ENCODE results near the gene FIBCD1.

FIBCD1 gene

DNA sequence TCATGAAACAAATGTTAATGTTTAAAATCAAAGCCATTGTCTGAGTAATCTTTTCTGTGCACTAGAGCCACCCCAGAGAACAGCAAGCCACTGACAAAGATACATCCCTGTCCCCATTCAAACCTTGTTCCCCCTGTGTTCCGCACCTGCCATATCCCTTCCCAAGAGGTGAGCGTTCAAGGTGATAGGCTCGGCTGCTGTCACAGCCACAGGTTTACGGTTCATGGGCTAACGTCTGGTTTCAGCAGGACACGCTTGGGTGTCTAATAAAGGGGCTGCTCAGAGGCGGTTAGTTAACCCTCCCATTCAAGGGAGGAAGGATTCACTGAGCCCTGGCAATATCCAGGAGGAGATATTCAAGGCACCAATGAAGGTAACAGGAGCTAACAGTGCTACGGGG is 45.5 kb upstream of the FIBCD1 start:
- no peak overlapping the region for H3K27ac ChIP-seq
- TF ChIP-seq, protein P1, sequence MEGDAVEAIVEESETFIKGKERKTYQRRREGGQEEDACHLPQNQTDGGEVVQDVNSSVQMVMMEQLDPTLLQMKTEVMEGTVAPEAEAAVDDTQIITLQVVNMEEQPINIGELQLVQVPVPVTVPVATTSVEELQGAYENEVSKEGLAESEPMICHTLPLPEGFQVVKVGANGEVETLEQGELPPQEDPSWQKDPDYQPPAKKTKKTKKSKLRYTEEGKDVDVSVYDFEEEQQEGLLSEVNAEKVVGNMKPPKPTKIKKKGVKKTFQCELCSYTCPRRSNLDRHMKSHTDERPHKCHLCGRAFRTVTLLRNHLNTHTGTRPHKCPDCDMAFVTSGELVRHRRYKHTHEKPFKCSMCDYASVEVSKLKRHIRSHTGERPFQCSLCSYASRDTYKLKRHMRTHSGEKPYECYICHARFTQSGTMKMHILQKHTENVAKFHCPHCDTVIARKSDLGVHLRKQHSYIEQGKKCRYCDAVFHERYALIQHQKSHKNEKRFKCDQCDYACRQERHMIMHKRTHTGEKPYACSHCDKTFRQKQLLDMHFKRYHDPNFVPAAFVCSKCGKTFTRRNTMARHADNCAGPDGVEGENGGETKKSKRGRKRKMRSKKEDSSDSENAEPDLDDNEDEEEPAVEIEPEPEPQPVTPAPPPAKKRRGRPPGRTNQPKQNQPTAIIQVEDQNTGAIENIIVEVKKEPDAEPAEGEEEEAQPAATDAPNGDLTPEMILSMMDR (conservative IDR thresholded peaks at IDR 0.05), result no peak
- TF ChIP-seq ZFX (IDR thresholded peaks at IDR 0.05), result no peak

DNA sequence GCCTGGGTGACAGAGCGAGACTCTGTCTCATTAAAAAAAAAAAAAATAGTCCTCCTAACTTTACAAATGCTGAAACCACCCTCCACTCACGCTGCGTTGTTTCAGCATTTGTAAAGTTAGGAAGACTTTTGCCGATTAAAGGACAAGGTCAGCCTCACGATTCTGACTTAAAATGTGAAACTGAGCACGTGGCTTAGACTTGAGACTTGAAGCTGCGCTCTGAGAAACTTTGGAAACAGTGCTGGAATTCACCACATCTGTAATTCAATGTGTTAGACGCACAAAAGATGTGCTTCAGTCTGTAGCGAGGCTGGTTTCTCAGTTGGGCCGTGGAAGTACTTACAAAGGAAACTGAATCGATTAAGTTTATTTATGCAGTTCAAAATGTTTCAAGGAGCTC is 44.9 kb upstream of the FIBCD1 start:
- TF ChIP-seq, protein P1 (conservative IDR thresholded peaks at IDR 0.05), result no peak
- TF ChIP-seq ZFX (IDR thresholded peaks at IDR 0.05), result no peak
- H3K27ac ChIP-seq, result no peak overlapping the region

DNA sequence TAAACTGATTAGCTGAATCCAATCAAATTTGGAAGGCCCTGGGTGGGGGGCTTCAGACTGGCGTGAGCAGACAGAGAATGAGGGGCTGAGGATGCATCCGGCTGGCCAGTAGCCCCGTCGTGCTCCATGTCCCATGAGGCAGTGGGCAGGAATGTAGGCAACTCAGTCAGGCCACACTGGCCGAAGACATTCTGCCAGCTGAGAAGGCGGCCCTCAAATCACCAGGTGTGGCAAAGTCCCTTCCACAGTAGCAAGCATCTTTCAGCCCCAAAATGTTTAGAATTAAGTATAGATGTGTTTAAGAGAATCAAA is 44.3 kb upstream of the FIBCD1 start:
- no peak for TF ChIP-seq ZFX (IDR thresholded peaks at IDR 0.05)
- TF ChIP-seq, protein P1 (conservative IDR thresholded peaks at IDR 0.05), result no peak
- no peak overlapping the region for H3K27ac ChIP-seq

DNA sequence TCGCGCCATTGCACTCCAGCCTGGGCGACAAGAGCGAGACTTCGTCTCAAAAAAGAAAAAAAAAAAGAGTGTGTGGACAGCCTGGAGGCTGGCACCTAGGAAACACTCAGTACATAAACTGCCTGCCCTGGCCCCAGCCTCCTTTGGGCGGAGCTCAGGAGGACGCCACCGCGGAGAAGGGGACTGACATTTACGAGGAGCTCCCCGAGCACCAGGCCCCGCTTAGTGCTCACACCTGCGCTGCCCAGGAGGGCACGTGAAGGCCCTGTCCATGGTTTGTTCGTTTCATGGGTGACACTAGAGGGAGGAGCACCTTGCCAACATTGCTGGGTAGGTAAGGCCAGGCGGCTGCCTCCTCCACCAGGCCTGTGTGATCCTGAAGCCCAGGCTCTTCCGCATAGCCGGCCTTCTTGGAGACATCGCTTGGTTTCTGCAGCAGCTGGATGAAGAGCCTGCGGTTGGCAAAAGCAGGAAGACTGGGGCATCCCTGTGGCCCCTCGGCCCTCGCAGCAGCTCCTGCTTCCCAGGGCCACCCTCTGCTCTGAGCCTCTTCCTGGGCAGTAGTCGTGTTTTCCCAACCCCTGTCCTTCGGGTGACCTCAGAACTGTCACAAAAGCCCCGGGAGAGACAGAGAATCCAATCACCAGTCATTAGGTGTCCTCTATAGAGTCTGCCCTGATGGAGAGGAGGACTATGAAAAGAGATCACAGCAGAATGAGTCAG is 43.8 kb upstream of the FIBCD1 start:
- TF ChIP-seq ZFX (IDR thresholded peaks at IDR 0.05), result no peak
- TF ChIP-seq, protein P1 (conservative IDR thresholded peaks at IDR 0.05), result no peak
- H3K27ac ChIP-seq, result no peak overlapping the region

DNA sequence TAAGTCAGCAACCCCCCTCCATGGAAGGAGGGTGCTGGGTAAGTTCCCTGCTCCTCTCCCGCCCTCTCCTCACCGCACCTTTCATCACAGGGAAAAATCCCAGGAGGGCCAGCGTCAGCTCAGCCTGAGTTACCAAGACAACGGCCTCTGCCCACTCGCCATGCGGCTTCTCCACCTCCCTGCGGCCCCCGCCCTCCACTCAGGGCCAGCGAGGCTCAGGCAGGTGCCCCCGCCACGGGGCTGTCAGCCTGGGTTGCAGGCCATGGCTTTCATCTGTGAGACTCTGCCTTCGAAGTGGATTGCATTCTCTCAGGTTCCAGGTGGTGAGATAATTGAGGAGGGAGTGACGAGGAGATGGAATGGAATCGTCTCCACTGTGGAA is 42.7 kb upstream of the FIBCD1 start:
- TF ChIP-seq, protein P1 (conservative IDR thresholded peaks at IDR 0.05), result no peak
- TF ChIP-seq ZFX (IDR thresholded peaks at IDR 0.05), result no peak
- H3K27ac ChIP-seq, result no peak overlapping the region

DNA sequence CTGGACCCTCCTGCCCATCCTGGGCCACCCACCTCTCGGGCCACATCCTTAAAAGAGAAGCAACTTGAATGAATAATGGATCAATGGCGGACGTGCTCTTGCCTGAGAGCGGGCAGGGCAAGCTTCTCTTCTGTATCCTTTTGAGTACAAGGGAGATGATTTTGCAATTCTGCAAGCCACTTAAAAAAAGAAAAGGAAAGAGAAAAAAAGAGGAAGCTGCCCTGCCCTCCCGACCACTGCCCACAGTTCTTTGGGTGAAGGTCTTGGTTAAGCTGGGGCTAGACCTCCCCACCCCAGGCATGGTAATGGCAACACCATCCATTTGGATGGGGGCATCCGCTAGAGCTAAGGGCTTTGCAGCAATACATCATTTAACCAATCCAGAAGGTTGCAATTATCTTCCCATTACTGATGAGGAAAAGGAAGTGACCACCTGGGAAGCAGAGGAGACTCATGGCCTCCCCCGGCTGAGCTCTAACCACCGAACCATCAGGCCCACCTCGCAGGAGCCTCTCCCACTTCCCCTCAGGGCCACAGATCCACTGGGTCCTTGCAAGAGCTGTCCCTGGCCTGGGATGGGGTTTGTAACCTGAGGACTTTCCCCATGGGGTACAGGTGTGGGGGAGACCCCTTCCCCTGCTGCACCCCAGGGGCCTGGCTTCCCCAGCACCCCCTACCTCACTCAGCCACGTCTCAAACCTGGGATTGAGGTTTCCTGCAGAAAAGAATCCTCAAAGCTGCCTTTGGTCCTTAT is 42.1 kb upstream of the FIBCD1 start:
- no peak for TF ChIP-seq ZFX (IDR thresholded peaks at IDR 0.05)
- TF ChIP-seq, protein P1 (conservative IDR thresholded peaks at IDR 0.05), result no peak

DNA sequence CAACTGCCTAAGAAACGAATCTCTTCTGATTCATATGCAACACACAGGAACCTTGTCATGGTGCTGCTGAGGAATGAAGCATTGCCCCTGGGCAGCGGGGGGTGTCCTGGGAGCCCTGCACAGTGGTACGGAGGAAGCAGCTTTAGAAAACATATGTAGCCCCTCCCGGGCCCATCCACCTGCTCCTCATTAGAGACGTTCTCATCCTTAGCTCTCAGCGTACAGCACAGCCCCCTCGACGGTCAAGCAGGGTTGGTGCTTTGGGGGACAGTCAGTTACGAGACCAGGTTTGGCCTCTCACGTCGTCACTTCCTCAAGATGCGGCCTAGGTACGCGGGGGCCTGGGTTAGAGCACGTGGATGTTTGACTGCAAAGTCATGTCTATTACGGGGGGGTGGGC is 41.5 kb upstream of the FIBCD1 start:
- H3K27ac ChIP-seq, result no peak overlapping the region
- TF ChIP-seq ZFX (IDR thresholded peaks at IDR 0.05), result no peak
- TF ChIP-seq, protein P1 (conservative IDR thresholded peaks at IDR 0.05), result no peak

More for the DNA sequence above, 42.1 kb upstream of the FIBCD1 start:
- H3K27ac ChIP-seq, result no peak overlapping the region

All from C4-2B (cell line).